Endothelial cell of umbilical vein (primary cell): ENCODE measurements around the gene KCNQ5. TPM values are rescaled to one million over a fixed set of nuclear protein-coding genes. Genes with fewer than 3 reads are reported as not detected.

Experiments
- BruUV-seq: library from RNA; stranded (reverse); fragments of 400-500 nt; replicated peaks from 2 replicates; lab custom pipeline; 2021; lab: Mats Ljungman, UMichigan
- CTCF ChIA-PET: fragments of 300-600, 350-600 bp; sonication (Branson Sonifier 250); formaldehyde crosslinking; loops from one replicate; lab custom pipeline; 2021; ENCODE audit warnings: antibody characterized with exemption, inconsistent platforms; lab: Charles Lee
- POLR2A ChIA-PET: fragments of 300-600, 350-600 bp; sonication (Branson Sonifier 250); formaldehyde crosslinking; loops from one replicate; lab custom pipeline; 2021; ENCODE audit warnings: antibody characterized with exemption, inconsistent platforms; lab: Charles Lee
- DNase-seq: peaks from one replicate; pipeline ENCODE4 v3.0.0-alpha.2; 2011; ENCODE audit warnings: low read depth, low spot score
- FAIRE-seq: peaks from 2 replicates; lab custom pipeline; 2011; peaks lifted over from hg19 to GRCh38; lab: Jason Lieb, UNC
- H2AFZ ChIP-seq: 2 replicates; pipeline ENCODE4 v1.6.0; 2012; ENCODE audit warnings: low read depth, low read length, control low read depth, inconsistent platforms
- H3K27ac ChIP-seq: 2 replicates; pipeline ENCODE4 v1.5.1; 2011; ENCODE audit warnings: low read depth, mild to moderate bottlenecking, control low read depth, low read length, moderate library complexity; ENCODE audit not compliant: insufficient read depth
- H3K27me3 ChIP-seq, 2 experiments: 2 replicates each; pipeline versions ENCODE4 v1.6.0 to v1.6.1; 2011; ENCODE audit warnings: low read length in 2 of 2, mixed read lengths in 1 of 2; ENCODE audit not compliant: control insufficient read depth in 2 of 2, insufficient read depth in 2 of 2
- H3K36me3 ChIP-seq, 2 experiments: 2 replicates in 1 of 2; 3 replicates in 1 of 2; pipeline ENCODE4 v1.5.1; 2011; ENCODE audit warnings: low read length in 2 of 2, mild to moderate bottlenecking in 1 of 2, moderate library complexity in 1 of 2; ENCODE audit not compliant: control insufficient read depth in 2 of 2, insufficient read depth in 2 of 2; ENCODE audit errors: extremely low read depth in 1 of 2
- H3K4me1 ChIP-seq: 3 replicates; pipeline ENCODE4 v1.5.1; 2011; ENCODE audit warnings: mild to moderate bottlenecking, low read length; ENCODE audit not compliant: control insufficient read depth, insufficient read depth; ENCODE audit errors: extremely low read depth
- H3K4me2 ChIP-seq: 2 replicates; pipeline ENCODE4 v1.6.1; 2011; ENCODE audit warnings: low read length, control low read depth, mixed read lengths; ENCODE audit not compliant: insufficient read depth
- H3K4me3 ChIP-seq, 3 experiments: fragments of 200-600 bp in 1 of 3; sonication (generic), shearing (Covaris generic) in 1 of 3; replicated peaks in 1 of 3; 2 replicates each; pipeline ENCODE4 v1.5.1; 2011 to 2016; ENCODE audit warnings: control low read depth in 3 of 3, low read length in 3 of 3, mild to moderate bottlenecking in 2 of 3, inconsistent platforms in 1 of 3, low read depth in 1 of 3, moderate library complexity in 1 of 3; ENCODE audit not compliant: insufficient read depth in 1 of 3
- H3K79me2 ChIP-seq: 2 replicates; pipeline ENCODE4 v1.6.0; 2012; ENCODE audit warnings: low read length, inconsistent platforms; ENCODE audit not compliant: control insufficient read depth, insufficient read depth
- H3K9ac ChIP-seq: replicated peaks from 2 replicates; pipeline ENCODE3; 2011; ENCODE audit warnings: low read length, control low read depth; ENCODE audit not compliant: insufficient read depth; ENCODE audit errors: extremely low read depth
- H3K9me1 ChIP-seq: replicated peaks from 3 replicates; pipeline ENCODE4 v1.6.0; 2011; ENCODE audit warnings: mild to moderate bottlenecking, low read length; ENCODE audit not compliant: control insufficient read depth, insufficient read depth; ENCODE audit errors: extremely low read depth
- H3K9me3 ChIP-seq: replicated peaks from 2 replicates; pipeline ENCODE4 v1.5.1; 2012; ENCODE audit warnings: low read length, inconsistent platforms; ENCODE audit not compliant: control insufficient read depth, insufficient read depth
- H4K20me1 ChIP-seq: replicated peaks from 2 replicates; pipeline ENCODE3; 2011; ENCODE audit warnings: mild to moderate bottlenecking, low read length; ENCODE audit not compliant: control insufficient read depth, insufficient read depth; ENCODE audit errors: extremely low read depth
- MYC ChIP-seq: IDR thresholded peaks from one replicate; pipeline ENCODE4 v1.6.1; 2011; ENCODE audit warnings: mild to moderate bottlenecking, low read depth, low read length
- POLR2A ChIP-seq: IDR thresholded peaks from 2 replicates; pipeline ENCODE4 v1.6.1; 2012; ENCODE audit warnings: low read depth, mild to moderate bottlenecking, control low read depth, low read length
- POLR2AphosphoS5 ChIP-seq: IDR thresholded peaks from 2 replicates; pipeline ENCODE4 v1.6.1; 2012; ENCODE audit warnings: low read depth, mild to moderate bottlenecking, control low read depth, low read length, moderate library complexity; ENCODE audit not compliant: insufficient read depth
- dilution Hi-C: fragments of 300-500 bp; cut with MboI; formaldehyde crosslinking; loops from one replicate; pipeline ENCODE4 v1.15.0; 2019; ENCODE audit warnings: low sequenced_read_pairs; ENCODE audit not compliant: extremely low pct_ligation_motif_present
- intact Hi-C: fragments of 100-400 bp; cut with micrococcal nuclease; formaldehyde crosslinking; loops from one replicate; pipeline ENCODE4 v1.10.0; 2022
- polyA plus RNA-seq, 4 experiments: library from polyadenylated mRNA; depleted of rRNA in 3 of 4; stranded (reverse) in 3 of 4; unstranded in 1 of 4; fragments of >200 nt; gene quantifications; 2 replicates each; pipeline versions ENCODE4 v1.2.1 to v1.2.3, GENCODE V29; 2011 to 2012; ENCODE audit warnings: missing spikeins in 1 of 4
- total RNA-seq: library from RNA; stranded (reverse); gene quantifications from 2 replicates; pipeline ENCODE4 v1.2.3, GENCODE V29; 2021
- TF ChIP-seq, protein P1 (sequence below), 2 donors: IDR thresholded peaks; 1 replicate in 1 of 2; 2 replicates in 1 of 2; pipeline ENCODE4 v1.5.1; 2011; ENCODE audit warnings: low read length in 2 of 2, mild to moderate bottlenecking in 2 of 2, moderate library complexity in 2 of 2, control low read depth in 1 of 2, inconsistent platforms in 1 of 2, low read depth in 1 of 2; ENCODE audit not compliant: insufficient read depth in 1 of 2; ENCODE audit errors: extremely low read depth in 1 of 2
- TF ChIP-seq, protein P2 (sequence below): IDR thresholded peaks from 2 replicates; pipeline ENCODE4 v1.6.1; 2011; ENCODE audit not compliant: insufficient read depth, insufficient read length

The KCNQ5 gene
- total and polyA plus RNA-seq, 2 donors (not counting 3 experiments of a cell fraction or from before 2014, with no cell fraction given): 0.22 TPM; not detected in 1

GRCh38 chr6:72873433-72873832 is 251.6 kb downstream of the KCNQ5 start:
- Histone ChIP-seq H3K9ac (no peak overlapping the region), H3K27me3 (no peaks in the 10 kb centered on the region), H3K9me1 (no peaks in the 10 kb centered on the region), H2AFZ (no peak overlapping the region), H3K4me1 (no peaks in the 10 kb centered on the region), H3K27ac (no peak overlapping the region), H4K20me1 (no peaks in the 10 kb centered on the region), H3K4me2 (no peak overlapping the region), H3K9me3 (no peaks in the 10 kb centered on the region), H3K79me2 (no peaks in the 10 kb centered on the region), H3K4me3 (no peak overlapping the region), H3K36me3 (no peaks in the 10 kb centered on the region)
- POLR2A ChIA-PET: no interaction called here
- intact Hi-C loops (no loop called here), dilution Hi-C loops (no loop called here)
- no peak for DNase-seq
- no peak for TF ChIP-seq MYC
- TF ChIP-seq, protein P1, sequence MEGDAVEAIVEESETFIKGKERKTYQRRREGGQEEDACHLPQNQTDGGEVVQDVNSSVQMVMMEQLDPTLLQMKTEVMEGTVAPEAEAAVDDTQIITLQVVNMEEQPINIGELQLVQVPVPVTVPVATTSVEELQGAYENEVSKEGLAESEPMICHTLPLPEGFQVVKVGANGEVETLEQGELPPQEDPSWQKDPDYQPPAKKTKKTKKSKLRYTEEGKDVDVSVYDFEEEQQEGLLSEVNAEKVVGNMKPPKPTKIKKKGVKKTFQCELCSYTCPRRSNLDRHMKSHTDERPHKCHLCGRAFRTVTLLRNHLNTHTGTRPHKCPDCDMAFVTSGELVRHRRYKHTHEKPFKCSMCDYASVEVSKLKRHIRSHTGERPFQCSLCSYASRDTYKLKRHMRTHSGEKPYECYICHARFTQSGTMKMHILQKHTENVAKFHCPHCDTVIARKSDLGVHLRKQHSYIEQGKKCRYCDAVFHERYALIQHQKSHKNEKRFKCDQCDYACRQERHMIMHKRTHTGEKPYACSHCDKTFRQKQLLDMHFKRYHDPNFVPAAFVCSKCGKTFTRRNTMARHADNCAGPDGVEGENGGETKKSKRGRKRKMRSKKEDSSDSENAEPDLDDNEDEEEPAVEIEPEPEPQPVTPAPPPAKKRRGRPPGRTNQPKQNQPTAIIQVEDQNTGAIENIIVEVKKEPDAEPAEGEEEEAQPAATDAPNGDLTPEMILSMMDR (IDR thresholded peaks at IDR 0.05; ENCODE audit: extremely low read depth in 1 of 2, insufficient read depth in 1 of 2, low read depth in 1 of 2, low read length in 2 of 2): no peak
- TF ChIP-seq, protein P2, sequence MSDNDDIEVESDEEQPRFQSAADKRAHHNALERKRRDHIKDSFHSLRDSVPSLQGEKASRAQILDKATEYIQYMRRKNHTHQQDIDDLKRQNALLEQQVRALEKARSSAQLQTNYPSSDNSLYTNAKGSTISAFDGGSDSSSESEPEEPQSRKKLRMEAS: no peak
- CTCF ChIA-PET: interaction anchor here (1.4 kb wide), 1 partner anchor 11 kb away, joined by 4 read pairs; no protein-coding TSS in a partner anchor
- FAIRE-seq: no peak
- BruUV-seq: no TSS peak

GRCh38 chr6:72876256-72876655 is 254.4 kb downstream of the KCNQ5 start:
- no peak for TF ChIP-seq MYC
- TF ChIP-seq POLR2A: no peak
- no peak for TF ChIP-seq POLR2AphosphoS5
- TF ChIP-seq, protein P2: no peak
- no peak overlapping the region for H3K9ac ChIP-seq
- DNase-seq: no peak
- no peak overlapping the region for H3K4me2 ChIP-seq
- no TSS peak for BruUV-seq
- H3K4me1 ChIP-seq: no peaks in the 10 kb centered on the region
- FAIRE-seq: no peak
- no peak overlapping the region for H3K4me3 ChIP-seq
- no peaks in the 10 kb centered on the region for H3K36me3 ChIP-seq
- no peak overlapping the region for H2AFZ ChIP-seq
- no peaks in the 10 kb centered on the region for H3K79me2 ChIP-seq
- CTCF ChIA-PET: no interaction called here
- H3K9me1 ChIP-seq: no peaks in the 10 kb centered on the region
- POLR2A ChIA-PET: no interaction called here
- no peaks in the 10 kb centered on the region for H3K9me3 ChIP-seq
- H3K27ac ChIP-seq: no peak overlapping the region
- dilution Hi-C loops (no loop called here), intact Hi-C loops (no loop called here)
- no peaks in the 10 kb centered on the region for H3K27me3 ChIP-seq
- no peaks in the 10 kb centered on the region for H4K20me1 ChIP-seq
